Mesendoderm (in vitro differentiated cells): ENCODE results near the gene ARPC5L.
A peak's percentile ranks its signal among the peaks of the same experiment; 100 is the strongest.

ENCODE experiments used
- DNase-seq: peaks from one replicate; pipeline ENCODE4 v3.0.0; 2013
- H2AK5ac ChIP-seq: 2 replicates; pipeline ENCODE4 v1.6.1; 2013; ENCODE audit warnings: low read length, inconsistent platforms
- H2BK120ac ChIP-seq: 2 replicates; pipeline ENCODE4 v1.6.1; 2013; ENCODE audit warnings: low read depth, mild to moderate bottlenecking, low read length, moderate library complexity, mixed read lengths
- H2BK15ac ChIP-seq: replicated peaks from 2 replicates; pipeline ENCODE4 v1.6.1; 2013; ENCODE audit warnings: low read depth, mild to moderate bottlenecking, moderate library complexity
- H2BK5ac ChIP-seq: 2 replicates; pipeline ENCODE4 v1.6.1; 2013; ENCODE audit warnings: low read length, inconsistent platforms
- H3K18ac ChIP-seq: 2 replicates; pipeline ENCODE4 v1.6.1; 2013; ENCODE audit warnings: mild to moderate bottlenecking, low read length, mixed read lengths
- H3K23ac ChIP-seq: one replicate; pipeline ENCODE4 v1.6.1; 2013; ENCODE audit warnings: low read length
- H3K27ac ChIP-seq: 2 replicates; pipeline ENCODE4 v1.5.1; 2013; ENCODE audit warnings: low read depth, mild to moderate bottlenecking, inconsistent platforms, low read length, moderate library complexity
- H3K27me3 ChIP-seq: 2 replicates; pipeline ENCODE4 v1.6.1; 2013; ENCODE audit warnings: low read length, control low read depth, mild to moderate bottlenecking, inconsistent platforms; ENCODE audit not compliant: insufficient read depth, poor library complexity
- H3K36me3 ChIP-seq: 2 replicates; pipeline ENCODE4 v1.6.1; 2013; ENCODE audit warnings: low read length, inconsistent platforms; ENCODE audit not compliant: control insufficient read depth, insufficient read depth
- H3K4ac ChIP-seq: one replicate; pipeline ENCODE4 v1.6.1; 2013; ENCODE audit warnings: low read depth, mild to moderate bottlenecking, low read length, moderate library complexity
- H3K4me1 ChIP-seq: 2 replicates; pipeline ENCODE4 v1.6.1; 2013; ENCODE audit warnings: low read depth, low read length, inconsistent platforms; ENCODE audit not compliant: control insufficient read depth
- H3K4me2 ChIP-seq: 2 replicates; pipeline ENCODE4 v1.6.1; 2013; ENCODE audit warnings: low read length
- H3K4me3 ChIP-seq: 2 replicates; pipeline ENCODE4 v1.5.1; 2013; ENCODE audit warnings: mild to moderate bottlenecking, low read length
- H3K56ac ChIP-seq: one replicate; pipeline ENCODE4 v1.6.1; 2013; ENCODE audit warnings: low read length
- H3K79me1 ChIP-seq: 2 replicates; pipeline ENCODE4 v1.6.1; 2013; ENCODE audit warnings: low read length, inconsistent platforms
- H3K79me2 ChIP-seq: 2 replicates; pipeline ENCODE4 v1.6.1; 2013; ENCODE audit warnings: mild to moderate bottlenecking, low read length; ENCODE audit not compliant: control insufficient read depth, insufficient read depth
- H3K9ac ChIP-seq: 2 replicates; pipeline ENCODE4 v1.6.1; 2013; ENCODE audit warnings: low read length, inconsistent platforms
- H4K5ac ChIP-seq: one replicate; pipeline ENCODE4 v1.6.1; 2013; ENCODE audit warnings: low read length
- H4K8ac ChIP-seq: one replicate; pipeline ENCODE4 v1.6.1; 2013; ENCODE audit warnings: low read depth, mild to moderate bottlenecking, control low read depth, low read length, moderate library complexity
- WGBS: extraction: QIAGEN DNeasy Blood & Tissue Kit; methylation state at CpG from one replicate; pipeline ENCODE4 v1.1.7; 2013; ENCODE audit warnings: low lambda C conversion rate, missing lambda C conversion rate; ENCODE audit not compliant: insufficient coverage; ENCODE audit errors: extremely low coverage; 5-methylcytosine and 5-hydroxymethylcytosine counted together

Gene ARPC5L

DNA sequence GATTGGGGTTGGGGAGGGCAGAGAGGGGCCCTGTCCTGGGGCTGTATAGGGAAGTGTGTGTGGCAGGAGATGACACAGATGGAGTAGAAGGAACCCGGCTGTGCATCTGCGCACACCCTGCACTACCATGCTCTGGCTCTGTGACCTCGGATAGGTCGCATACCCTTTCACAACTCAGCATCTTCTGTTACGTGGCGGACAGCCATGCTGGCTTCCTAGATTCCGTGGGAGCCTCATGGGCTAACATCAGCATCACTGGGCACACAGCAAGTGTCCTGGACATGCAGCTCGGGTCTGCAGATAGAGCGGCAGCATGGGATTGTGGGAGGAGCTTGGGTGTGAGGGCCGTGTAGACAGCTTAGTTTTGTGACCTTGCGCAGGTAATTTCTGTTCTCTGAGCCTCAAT lies 9.2 kb downstream of the ARPC5L start:
- H3K36me3 ChIP-seq: peaks cover 13% of the 10 kb centered on the region
- H2BK120ac ChIP-seq: no peak overlapping the region
- DNase-seq: no peak
- peaks cover 6% of the 10 kb centered on the region for H3K4me1 ChIP-seq
- H3K79me2 ChIP-seq: peaks cover 65% of the 10 kb centered on the region
- H2BK5ac ChIP-seq: no peak overlapping the region
- no peak overlapping the region for H4K5ac ChIP-seq
- H2BK15ac ChIP-seq: no peak overlapping the region
- no peak overlapping the region for H3K4ac ChIP-seq
- H3K79me1 ChIP-seq: peaks cover 21% of the 10 kb centered on the region
- peak overlapping the region; percentile 46 for H3K56ac ChIP-seq
- H3K27me3 ChIP-seq: no peaks in the 10 kb centered on the region
- no CpG with 5 or more reads among the region's 11 CpGs for WGBS
- H3K4me3 ChIP-seq: no peak overlapping the region
- no peak overlapping the region for H4K8ac ChIP-seq
- no peak overlapping the region for H2AK5ac ChIP-seq
- H3K4me2 ChIP-seq: no peak overlapping the region
- H3K27ac ChIP-seq: no peak overlapping the region
- no peak overlapping the region for H3K9ac ChIP-seq
- H3K23ac ChIP-seq: no peak overlapping the region
- H3K18ac ChIP-seq: no peak overlapping the region

DNA sequence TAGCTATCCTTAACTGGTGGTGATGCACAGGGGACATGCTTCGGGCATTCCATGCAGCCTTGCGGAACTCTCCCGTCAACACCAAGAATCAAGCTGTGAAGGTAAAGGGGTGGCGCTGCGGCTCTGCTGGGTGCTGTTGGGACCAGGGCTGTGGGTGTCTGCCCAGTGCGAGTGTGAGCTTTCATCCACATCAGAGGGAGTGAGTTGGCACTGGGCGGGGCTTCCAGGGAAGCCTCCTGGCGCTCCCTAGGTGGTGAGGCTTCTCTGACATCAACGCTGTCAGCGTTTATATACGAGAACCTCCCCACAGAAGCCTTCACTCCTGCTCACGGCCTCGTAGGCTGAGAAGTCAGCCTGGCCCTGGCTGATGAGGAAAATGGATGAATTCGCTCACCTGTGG lies 11.7 kb downstream of the ARPC5L start:
- Histone ChIP-seq H2BK5ac (no peak overlapping the region), H3K36me3 (peaks cover 17% of the 10 kb centered on the region), H3K4me2 (no peak overlapping the region), H3K4me1 (peaks cover 3% of the 10 kb centered on the region), H3K4me3 (no peak overlapping the region), H3K79me2 (peaks cover 56% of the 10 kb centered on the region), H3K9ac (no peak overlapping the region), H2AK5ac (no peak overlapping the region), H3K23ac (no peak overlapping the region), H2BK120ac (no peak overlapping the region), H3K27me3 (no peaks in the 10 kb centered on the region), H3K18ac (no peak overlapping the region), H3K56ac (no peak overlapping the region), H4K5ac (no peak overlapping the region), H3K4ac (no peak overlapping the region), H3K27ac (no peak overlapping the region), H2BK15ac (no peak overlapping the region), H3K79me1 (peaks cover 22% of the 10 kb centered on the region), H4K8ac (no peak overlapping the region)
- no CpG with 5 or more reads among the region's 14 CpGs for WGBS
- no peak for DNase-seq

DNA sequence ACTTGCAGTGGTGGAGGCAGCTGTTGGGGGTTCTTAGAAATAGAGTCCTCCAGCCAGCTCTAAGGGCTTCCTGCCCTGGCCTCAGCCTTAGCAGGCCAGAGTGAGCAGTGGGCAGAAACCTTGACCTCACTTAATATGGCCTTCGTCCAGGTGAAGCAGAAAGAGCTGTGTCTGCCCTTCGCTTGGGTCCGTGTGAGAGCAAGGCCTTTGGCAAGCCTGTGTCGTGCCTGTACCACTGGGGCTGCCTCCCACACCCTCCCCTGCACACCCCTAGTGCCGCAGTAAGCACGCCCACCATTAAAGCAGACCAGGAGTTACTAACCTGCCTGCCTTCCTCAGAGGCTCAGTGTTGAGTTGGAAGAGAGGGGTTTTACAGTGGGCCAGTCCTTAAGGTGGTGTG lies 13.6 kb downstream of the ARPC5L start:
- Histone ChIP-seq H3K23ac (no peak overlapping the region), H3K27ac (no peak overlapping the region), H4K8ac (no peak overlapping the region), H3K9ac (no peak overlapping the region), H3K79me1 (peaks cover 22% of the 10 kb centered on the region), H3K79me2 (peaks cover 42% of the 10 kb centered on the region), H3K4me3 (no peak overlapping the region), H3K36me3 (peaks cover 17% of the 10 kb centered on the region), H3K4me2 (no peak overlapping the region), H2BK15ac (no peak overlapping the region), H4K5ac (no peak overlapping the region), H2BK5ac (no peak overlapping the region), H2BK120ac (no peak overlapping the region), H3K18ac (no peak overlapping the region), H2AK5ac (no peak overlapping the region), H3K27me3 (no peaks in the 10 kb centered on the region), H3K56ac (no peak overlapping the region), H3K4ac (no peak overlapping the region), H3K4me1 (peaks cover 3% of the 10 kb centered on the region)
- no peak for DNase-seq
- WGBS: no CpG with 5 or more reads among the region's 6 CpGs

DNA sequence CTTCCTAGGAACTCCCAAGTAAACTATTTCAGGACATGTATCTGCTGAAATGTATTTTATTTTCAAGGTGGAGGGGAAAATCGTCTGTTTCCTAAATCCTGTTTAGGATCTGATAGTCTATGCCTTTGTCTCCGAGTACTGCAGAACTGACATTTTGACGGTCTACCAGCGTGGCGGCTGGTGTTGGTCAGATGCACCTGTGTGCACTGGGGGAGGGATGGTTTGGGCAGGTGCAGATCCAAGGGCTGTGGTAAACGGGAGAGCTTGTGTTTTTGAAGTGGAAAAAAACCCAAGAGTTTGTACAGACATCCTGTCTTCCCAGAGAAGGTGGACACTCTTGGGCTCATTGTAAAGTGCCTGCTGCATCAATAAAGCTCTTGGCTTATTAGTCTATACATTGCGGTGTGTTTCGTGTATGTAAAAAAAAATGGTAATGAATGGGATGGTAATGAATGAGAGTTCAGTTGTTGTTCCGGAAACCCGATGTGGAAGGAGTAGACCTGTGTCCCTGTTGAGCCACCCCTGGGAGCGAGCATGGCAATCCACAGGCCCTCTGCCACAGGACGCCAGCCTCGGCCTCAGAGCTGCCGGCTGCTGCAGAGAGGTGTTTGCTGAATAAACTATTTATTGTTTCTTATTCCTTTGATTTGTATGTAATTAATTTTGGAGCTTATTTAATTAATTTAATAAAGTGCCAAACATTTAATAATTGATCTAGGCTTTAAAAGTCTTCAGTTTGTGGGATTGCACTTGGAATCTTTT lies 15.3 kb downstream of the ARPC5L start:
- H3K27ac ChIP-seq: no peak overlapping the region
- no peak overlapping the region for H3K18ac ChIP-seq
- peaks cover 18% of the 10 kb centered on the region for H3K79me1 ChIP-seq
- WGBS: 100% methylated on average over 4 of the region's 14 CpGs
- H2BK5ac ChIP-seq: no peak overlapping the region
- no peak overlapping the region for H3K9ac ChIP-seq
- no peaks in the 10 kb centered on the region for H3K27me3 ChIP-seq
- H4K8ac ChIP-seq: no peak overlapping the region
- no peak overlapping the region for H3K4me3 ChIP-seq
- no peak overlapping the region for H3K23ac ChIP-seq
- H3K4me2 ChIP-seq: no peak overlapping the region
- H3K36me3 ChIP-seq: peaks cover 17% of the 10 kb centered on the region
- no peak overlapping the region for H2BK120ac ChIP-seq
- no peak for DNase-seq
- no peak overlapping the region for H3K4ac ChIP-seq
- no peak overlapping the region for H4K5ac ChIP-seq
- no peak overlapping the region for H2BK15ac ChIP-seq
- peaks cover 2% of the 10 kb centered on the region for H3K4me1 ChIP-seq
- H3K79me2 ChIP-seq: peaks cover 25% of the 10 kb centered on the region
- H3K56ac ChIP-seq: no peak overlapping the region
- H2AK5ac ChIP-seq: no peak overlapping the region

DNA sequence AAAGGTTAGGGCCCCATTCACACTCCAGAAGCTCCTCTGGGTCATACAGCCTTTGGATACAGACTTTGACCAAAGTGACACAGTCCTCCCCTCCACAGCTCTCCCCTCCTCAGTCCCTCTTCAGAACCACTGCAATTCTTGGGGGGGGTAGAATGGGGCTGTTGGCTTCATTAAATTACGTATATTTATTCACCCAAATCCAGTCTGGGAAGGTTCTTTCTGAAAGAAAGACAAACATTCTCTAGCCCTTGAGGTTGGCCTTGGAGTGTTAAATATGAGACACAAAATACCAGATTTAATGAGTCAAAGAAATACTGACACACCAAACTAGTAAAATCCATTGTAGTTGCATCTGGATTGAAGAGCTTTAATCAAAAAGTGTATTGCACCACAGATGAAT lies 16.1 kb downstream of the ARPC5L start:
- Histone ChIP-seq H3K56ac (no peak overlapping the region), H2BK5ac (no peak overlapping the region), H2BK15ac (no peak overlapping the region), H3K4me1 (peaks cover 2% of the 10 kb centered on the region), H3K27ac (no peak overlapping the region), H3K4me2 (no peak overlapping the region), H3K36me3 (peaks cover 15% of the 10 kb centered on the region), H3K9ac (no peak overlapping the region), H3K18ac (no peak overlapping the region), H3K27me3 (no peaks in the 10 kb centered on the region), H3K79me2 (peaks cover 18% of the 10 kb centered on the region), H3K4me3 (no peak overlapping the region), H2BK120ac (no peak overlapping the region), H3K4ac (no peak overlapping the region), H3K79me1 (peaks cover 14% of the 10 kb centered on the region), H4K5ac (no peak overlapping the region), H2AK5ac (no peak overlapping the region), H3K23ac (no peak overlapping the region), H4K8ac (no peak overlapping the region)
- WGBS: no CpG with 5 or more reads among the region's 1 CpG
- no peak for DNase-seq

DNA sequence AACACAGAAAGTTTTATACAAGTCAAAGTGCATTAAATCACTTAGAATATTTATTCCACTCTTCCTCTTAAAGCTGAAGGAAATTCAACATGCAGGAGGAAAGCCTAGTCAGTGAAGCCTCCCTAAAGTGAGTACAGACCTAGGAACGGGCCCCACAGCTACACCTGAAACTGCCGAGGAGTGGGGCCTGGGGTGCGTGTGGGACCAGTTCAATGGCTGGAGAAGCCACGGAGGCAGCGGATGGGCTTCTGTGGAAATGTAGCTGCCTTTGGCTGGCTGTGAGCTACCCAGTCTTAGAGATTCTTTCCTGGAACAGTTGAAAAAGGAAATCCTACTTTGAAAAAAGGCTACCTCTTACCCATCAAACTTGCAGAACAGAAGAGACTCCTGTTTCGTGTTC lies 16.6 kb downstream of the ARPC5L start:
- Histone ChIP-seq H2BK15ac (no peak overlapping the region), H2BK5ac (no peak overlapping the region), H2AK5ac (no peak overlapping the region), H3K36me3 (peaks cover 13% of the 10 kb centered on the region), H3K27me3 (no peaks in the 10 kb centered on the region), H3K4me1 (peaks cover 2% of the 10 kb centered on the region), H3K9ac (no peak overlapping the region), H3K79me2 (peaks cover 13% of the 10 kb centered on the region), H3K18ac (no peak overlapping the region), H3K4me2 (no peak overlapping the region), H3K56ac (no peak overlapping the region), H3K23ac (no peak overlapping the region), H2BK120ac (no peak overlapping the region), H4K5ac (no peak overlapping the region), H3K4ac (no peak overlapping the region), H3K4me3 (no peak overlapping the region), H4K8ac (no peak overlapping the region), H3K79me1 (peaks cover 10% of the 10 kb centered on the region), H3K27ac (no peak overlapping the region)
- whole genome bisulfite sequencing: no CpG with 5 or more reads among the region's 6 CpGs
- no peak for DNase-seq
